Prostate gland (tissue), 2 donors: Measurements from ENCODE around the gene WDSUB1. TPM values are rescaled to one million over a fixed set of nuclear protein-coding genes. Genes with fewer than 3 reads are reported as not detected.

Experiments
- DNase-seq: peaks from one replicate; pipeline ENCODE4 v3.0.0-alpha.2; 2019; ENCODE audit warnings: low spot score
- H3K27ac ChIP-seq, 2 donors: fragments of 200-600 bp; sonication (generic); 2 replicates each; pipeline ENCODE4 v1.5.1; 2017 to 2019
- H3K27me3 ChIP-seq: fragments of 200-600 bp; sonication (generic); replicated peaks from 2 replicates; pipeline ENCODE4 v1.5.1; 2019; ENCODE audit not compliant: insufficient read depth
- H3K36me3 ChIP-seq, 2 donors: fragments of 200-600 bp; sonication (generic); 1 replicate in 1 of 2; 2 replicates in 1 of 2; pipeline versions ENCODE4 v1.5.1 to v1.8.1; 2017 to 2019
- H3K4me1 ChIP-seq: fragments of 200-600 bp; sonication (generic); replicated peaks from 2 replicates; pipeline ENCODE4 v1.5.1; 2019
- H3K4me3 ChIP-seq, 2 donors: fragments of 200-600 bp; sonication (generic); 2 replicates each; pipeline ENCODE4 v1.5.1; 2017 to 2019
- H3K9me3 ChIP-seq: fragments of 200-600 bp; sonication (generic); 2 replicates; pipeline ENCODE4 v1.5.1; 2017
- CTCF ChIP-seq, 4 experiments: fragments of 200-600 bp in 2 of 4; fragments of 450-650 bp in 2 of 4; sonication (generic) in 2 of 4; IDR thresholded peaks; 1 replicate in 3 of 4; 2 replicates in 1 of 4; pipeline ENCODE4 v1.5.1; 2016 to 2019; ENCODE audit warnings: antibody characterized with exemption in 4 of 4, mild to moderate bottlenecking in 2 of 4, moderate library complexity in 2 of 4
- POLR2A ChIP-seq: fragments of 450-650 bp; IDR thresholded peaks from one replicate; pipeline ENCODE4 v1.6.1; 2016; ENCODE audit warnings: antibody characterized with exemption, mild to moderate bottlenecking
- POLR2AphosphoS5 ChIP-seq: sonication (generic); formaldehyde crosslinking; IDR thresholded peaks from one replicate; pipeline ENCODE4 v1.6.1; 2017; ENCODE audit warnings: antibody characterized with exemption
- WGBS: methylation state at CpG from one replicate; pipeline ENCODE4 v1.1.5; 2018; 5-methylcytosine and 5-hydroxymethylcytosine counted together
- intact Hi-C: fragments of 100-400 bp; cut with DNase I; formaldehyde crosslinking; loops from one replicate; pipeline ENCODE4 v1.14.2; 2022
- total RNA-seq, 2 donors: library from RNA; depleted of rRNA; stranded (reverse); fragments of >200 nt; gene quantifications; one replicate each; pipeline ENCODE4 v1.1.0, GENCODE V29; 2016

The WDSUB1 gene
- total RNA-seq, 2 donors from 2014 or later, result 10.4 to 10.8 TPM

DNA sequence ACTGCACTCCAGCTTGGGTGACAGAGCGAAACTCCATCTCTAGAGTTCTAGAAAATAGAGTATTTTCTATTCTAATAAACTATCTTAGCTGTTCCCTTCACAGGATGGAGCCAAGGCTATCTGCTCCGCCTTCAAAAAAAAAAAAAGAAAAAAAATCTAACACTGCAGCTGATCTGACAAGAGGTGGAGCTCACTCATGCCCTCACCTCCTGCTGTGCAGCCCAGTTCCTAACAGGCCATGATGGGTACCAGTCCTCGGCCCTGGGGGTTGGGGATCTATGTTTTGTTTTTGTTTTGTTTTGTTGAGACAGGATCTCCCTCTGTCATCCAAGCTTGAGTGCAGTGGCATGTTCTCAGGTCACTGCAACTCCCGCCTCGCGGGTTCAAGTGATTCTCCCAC, 3.0 kb downstream of the WDSUB1 start:
- no peak for TF ChIP-seq CTCF (IDR thresholded peaks at IDR 0.05)
- no peak for TF ChIP-seq POLR2A
- TF ChIP-seq POLR2AphosphoS5, result no peak
- intact Hi-C loops, result no loop called here
- Histone ChIP-seq H3K4me1 (no peaks in the 10 kb centered on the region), H3K27ac (no peak overlapping the region), H3K4me3 (no peak overlapping the region), H3K27me3 (no peaks in the 10 kb centered on the region), H3K9me3 (no peaks in the 10 kb centered on the region), H3K36me3 (no peaks in the 10 kb centered on the region)
- DNase-seq, result no peak
- 90% methylated on average over 6 of the region's 6 CpGs for WGBS

GRCh38 chr2:159281002-159281401, 5.5 kb downstream of the WDSUB1 start:
- no peak overlapping the region for H3K4me3 ChIP-seq
- no peak for TF ChIP-seq CTCF (IDR thresholded peaks at IDR 0.05)
- H3K27ac ChIP-seq, result no peak overlapping the region
- H3K4me1 ChIP-seq, result no peaks in the 10 kb centered on the region
- 97% methylated on average over 6 of the region's 6 CpGs for WGBS
- H3K27me3 ChIP-seq, result no peaks in the 10 kb centered on the region
- H3K9me3 ChIP-seq, result no peaks in the 10 kb centered on the region
- intact Hi-C loops, result no loop called here
- no peak for DNase-seq
- no peaks in the 10 kb centered on the region for H3K36me3 ChIP-seq

- no peaks in the 10 kb centered on the region for H3K4me1 ChIP-seq
- no peak for TF ChIP-seq POLR2A
- TF ChIP-seq CTCF (IDR thresholded peaks at IDR 0.05), result no peak
- TF ChIP-seq POLR2AphosphoS5, result no peak
- intact Hi-C loops, result no loop called here
- DNase-seq, result no peak
- no peaks in the 10 kb centered on the region for H3K27me3 ChIP-seq
- WGBS, result 92% methylated on average over 2 of the region's 2 CpGs
- no peaks in the 10 kb centered on the region for H3K9me3 ChIP-seq
- no peaks in the 10 kb centered on the region for H3K36me3 ChIP-seq
- no peak overlapping the region for H3K27ac ChIP-seq
- no peak overlapping the region for H3K4me3 ChIP-seq
Observed at GRCh38 chr2:159279700-159280099, 6.8 kb downstream of the WDSUB1 start.

GRCh38 chr2:159275111-159275510, 11.4 kb downstream of the WDSUB1 start:
- Histone ChIP-seq H3K9me3 (no peaks in the 10 kb centered on the region), H3K4me1 (no peaks in the 10 kb centered on the region), H3K27me3 (no peaks in the 10 kb centered on the region), H3K27ac (no peak overlapping the region), H3K36me3 (no peaks in the 10 kb centered on the region), H3K4me3 (no peak overlapping the region)
- no peak for TF ChIP-seq CTCF (IDR thresholded peaks at IDR 0.05)
- TF ChIP-seq POLR2AphosphoS5, result no peak
- TF ChIP-seq POLR2A, result no peak
- no peak for DNase-seq
- WGBS, result 93% methylated on average over 1 of the region's 1 CpG
- intact Hi-C loops, result no loop called here

DNA sequence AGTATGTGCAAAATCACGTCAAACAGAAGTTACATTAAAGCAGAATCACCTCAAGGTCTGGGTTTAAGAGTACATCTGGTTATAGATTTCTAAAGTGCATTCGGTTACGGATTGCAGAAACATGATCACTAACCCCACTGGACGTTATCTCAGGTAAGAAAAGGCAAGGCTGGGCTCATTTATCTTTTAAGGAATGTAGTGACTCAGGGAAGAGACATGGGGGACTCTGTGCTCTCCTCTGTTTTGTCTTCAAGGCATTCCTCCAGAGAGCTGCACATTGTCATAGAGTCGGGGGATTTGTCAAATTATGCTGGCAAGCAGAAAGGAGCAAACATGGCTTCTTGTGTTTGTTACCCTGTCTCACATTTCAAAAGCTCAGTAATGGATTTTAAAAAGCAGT, 14.3 kb downstream of the WDSUB1 start:
- TF ChIP-seq CTCF (IDR thresholded peaks at IDR 0.05) (no peak), POLR2A (no peak), POLR2AphosphoS5 (no peak)
- H3K4me3 ChIP-seq, result no peak overlapping the region
- no peaks in the 10 kb centered on the region for H3K4me1 ChIP-seq
- H3K27ac ChIP-seq, result no peak overlapping the region
- no peaks in the 10 kb centered on the region for H3K27me3 ChIP-seq
- DNase-seq, result no peak
- H3K9me3 ChIP-seq, result no peaks in the 10 kb centered on the region
- intact Hi-C loops, result no loop called here
- WGBS, result 78% methylated on average over 5 of the region's 5 CpGs
- H3K36me3 ChIP-seq, result no peaks in the 10 kb centered on the region
